GM13977 (cell line): ENCODE results near the gene OLIG1.

Experiments
- DNase-seq: peaks from one replicate; pipeline ENCODE4 v3.0.0; 2012; ENCODE audit warnings: low spot score
- CTCF ChIP-seq: IDR thresholded peaks from 2 replicates; pipeline ENCODE4 v1.5.1; 2012; ENCODE audit warnings: mild to moderate bottlenecking, control low read depth; ENCODE audit not compliant: insufficient read depth; ENCODE audit errors: extremely low read depth, missing control alignments
- in situ Hi-C: fragments of 300-500 bp; cut with MboI; formaldehyde crosslinking; loops from one replicate; pipeline ENCODE4 v1.12.0; 2022; ENCODE audit warnings: low sequenced_read_pairs, low pct_unique_long_range_greater_than_20kb, mixed read lengths, inconsistent platforms; ENCODE audit not compliant: unreplicated experiment

OLIG1 gene

DNA sequence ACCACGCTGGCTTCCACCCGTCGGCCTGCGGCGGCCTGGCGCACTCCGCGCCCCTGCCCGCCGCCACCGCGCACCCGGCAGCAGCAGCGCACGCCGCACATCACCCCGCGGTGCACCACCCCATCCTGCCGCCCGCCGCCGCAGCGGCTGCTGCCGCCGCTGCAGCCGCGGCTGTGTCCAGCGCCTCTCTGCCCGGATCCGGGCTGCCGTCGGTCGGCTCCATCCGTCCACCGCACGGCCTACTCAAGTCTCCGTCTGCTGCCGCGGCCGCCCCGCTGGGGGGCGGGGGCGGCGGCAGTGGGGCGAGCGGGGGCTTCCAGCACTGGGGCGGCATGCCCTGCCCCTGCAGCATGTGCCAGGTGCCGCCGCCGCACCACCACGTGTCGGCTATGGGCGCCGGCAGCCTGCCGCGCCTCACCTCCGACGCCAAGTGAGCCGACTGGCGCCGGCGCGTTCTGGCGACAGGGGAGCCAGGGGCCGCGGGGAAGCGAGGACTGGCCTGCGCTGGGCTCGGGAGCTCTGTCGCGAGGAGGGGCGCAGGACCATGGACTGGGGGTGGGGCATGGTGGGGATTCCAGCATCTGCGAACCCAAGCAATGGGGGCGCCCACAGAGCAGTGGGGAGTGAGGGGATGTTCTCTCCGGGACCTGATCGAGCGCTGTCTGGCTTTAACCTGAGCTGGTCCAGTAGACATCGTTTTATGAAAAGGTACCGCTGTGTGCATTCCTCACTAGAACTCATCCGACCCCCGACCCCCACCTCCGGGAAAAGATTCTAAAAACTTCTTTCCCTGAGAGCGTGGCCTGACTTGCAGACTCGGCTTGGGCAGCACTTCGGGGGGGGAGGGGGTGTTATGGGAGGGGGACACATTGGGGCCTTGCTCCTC is 42.3 kb upstream of the OLIG1 start:
- TF ChIP-seq CTCF, result no peak
- in situ Hi-C loops, result no loop called here
- peak; percentile 43 for DNase-seq

DNA sequence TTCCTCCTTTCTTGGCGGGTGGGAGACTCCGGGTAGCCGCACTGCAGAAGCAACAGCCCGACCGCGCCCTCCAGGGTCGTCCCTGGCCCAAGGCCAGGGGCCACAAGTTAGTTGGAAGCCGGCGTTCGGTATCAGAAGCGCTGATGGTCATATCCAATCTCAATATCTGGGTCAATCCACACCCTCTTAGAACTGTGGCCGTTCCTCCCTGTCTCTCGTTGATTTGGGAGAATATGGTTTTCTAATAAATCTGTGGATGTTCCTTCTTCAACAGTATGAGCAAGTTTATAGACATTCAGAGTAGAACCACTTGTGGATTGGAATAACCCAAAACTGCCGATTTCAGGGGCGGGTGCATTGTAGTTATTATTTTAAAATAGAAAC is 41.7 kb upstream of the OLIG1 start:
- DNase-seq, result peak; percentile 41
- in situ Hi-C loops, result no loop called here
- no peak for TF ChIP-seq CTCF

DNA sequence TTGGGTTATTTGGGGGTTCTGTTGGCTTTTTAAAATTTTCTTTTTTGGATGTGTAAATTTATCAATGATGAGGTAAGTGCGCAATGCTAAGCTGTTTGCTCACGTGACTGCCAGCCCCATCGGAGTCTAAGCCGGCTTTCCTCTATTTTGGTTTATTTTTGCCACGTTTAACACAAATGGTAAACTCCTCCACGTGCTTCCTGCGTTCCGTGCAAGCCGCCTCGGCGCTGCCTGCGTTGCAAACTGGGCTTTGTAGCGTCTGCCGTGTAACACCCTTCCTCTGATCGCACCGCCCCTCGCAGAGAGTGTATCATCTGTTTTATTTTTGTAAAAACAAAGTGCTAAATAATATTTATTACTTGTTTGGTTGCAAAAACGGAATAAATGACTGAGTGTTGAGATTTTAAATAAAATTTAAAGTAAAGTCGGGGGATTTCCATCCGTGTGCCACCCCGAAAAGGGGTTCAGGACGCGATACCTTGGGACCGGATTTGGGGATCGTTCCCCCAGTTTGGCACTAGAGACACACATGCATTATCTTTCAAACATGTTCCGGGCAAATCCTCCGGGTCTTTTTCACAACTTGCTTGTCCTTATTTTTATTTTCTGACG is 41.1 kb upstream of the OLIG1 start:
- no peak for TF ChIP-seq CTCF
- peak; percentile 36 for DNase-seq
- in situ Hi-C loops, result no loop called here

DNA sequence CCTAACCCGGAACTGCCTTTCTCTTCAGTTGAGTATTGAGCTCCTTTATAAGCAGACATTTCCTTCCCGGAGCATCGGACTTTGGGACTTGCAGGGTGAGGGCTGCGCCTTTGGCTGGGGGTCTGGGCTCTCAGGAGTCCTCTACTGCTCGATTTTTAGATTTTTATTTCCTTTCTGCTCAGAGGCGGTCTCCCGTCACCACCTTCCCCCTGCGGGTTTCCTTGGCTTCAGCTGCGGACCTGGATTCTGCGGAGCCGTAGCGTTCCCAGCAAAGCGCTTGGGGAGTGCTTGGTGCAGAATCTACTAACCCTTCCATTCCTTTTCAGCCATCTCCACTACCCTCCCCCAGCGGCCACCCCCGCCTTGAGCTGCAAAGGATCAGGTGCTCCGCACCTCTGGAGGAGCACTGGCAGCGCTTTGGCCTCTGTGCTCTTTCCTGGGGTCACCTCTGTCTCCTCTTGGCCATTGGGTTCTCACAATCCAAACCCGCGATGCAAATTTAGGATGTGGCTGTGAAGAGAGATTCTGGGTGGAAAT is 40.5 kb upstream of the OLIG1 start:
- DNase-seq, result peak; percentile 22
- TF ChIP-seq CTCF, result no peak
- in situ Hi-C loops, result no loop called here

DNA sequence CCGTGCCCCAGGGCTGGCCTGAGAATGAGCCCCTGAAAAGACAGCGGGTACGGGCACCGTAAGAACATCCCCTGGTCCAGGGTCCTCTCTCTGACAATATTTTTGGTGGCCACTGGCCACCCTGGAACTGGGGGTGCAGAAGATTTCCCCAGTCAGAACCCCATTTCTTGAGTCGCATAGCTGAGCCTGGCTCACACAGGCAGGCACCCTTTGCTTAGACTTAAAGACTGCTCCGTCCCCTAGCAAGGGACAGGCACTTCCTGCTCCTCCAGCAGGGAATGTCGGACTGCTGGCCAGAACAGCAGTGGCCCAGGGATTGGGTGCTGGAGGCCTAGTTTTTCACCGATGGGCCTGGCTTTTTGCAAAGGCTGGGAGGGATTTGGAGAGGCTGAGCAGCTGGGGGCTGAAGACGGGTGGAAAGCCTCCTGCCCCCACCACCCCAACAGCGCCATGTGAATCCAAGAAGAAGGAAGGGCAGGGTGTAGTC is 39.9 kb upstream of the OLIG1 start:
- no peak for DNase-seq
- in situ Hi-C loops, result no loop called here
- TF ChIP-seq CTCF, result no peak

- in situ Hi-C loops, result no loop called here
- TF ChIP-seq CTCF, result no peak
Observed at GRCh38 chr21:33030633-33031032, 39.3 kb upstream of the OLIG1 start.

More at GRCh38 chr21:33030633-33031032, 39.3 kb upstream of the OLIG1 start:
- DNase-seq, result peak; percentile 25
